ENCODE measurements around the gene MNAT1. TPM values are rescaled to one million over a fixed set of nuclear protein-coding genes. Genes with fewer than 3 reads are reported as not detected.

Gene MNAT1
- total and polyA plus RNA-seq, 12 donors: 13.9 to 35.3 (median 27.2) TPM

- ATAC-seq: no peak
- intact Hi-C loops (cut with DNase I): no loop called here
- Histone ChIP-seq H3K27ac (no peak overlapping the region), H3K9me3 (peaks cover 0 to 6% (median 0%) of the 10 kb centered on the region in 11 donors), H3K4me3 (no peak overlapping the region), H3K27me3 (no peaks in the 10 kb centered on the region), H3K36me3 (peaks cover 0 to 10% (median 0%) of the 10 kb centered on the region in 9 donors), H3K4me1 (peaks cover 0 to 7% (median 0%) of the 10 kb centered on the region in 9 donors)
- 95 to 96% methylated on average over 3 of the region's 3 CpGs for WGBS, 2 donors
- TF ChIP-seq CTCF (IDR thresholded peaks at IDR 0.05): no peak
- no peak for DNase-seq
Observed at GRCh38 chr14:60786905-60787304, 52.3 kb downstream of the MNAT1 start.

- Histone ChIP-seq H3K4me1 (no peaks in the 10 kb centered on the region), H3K36me3 (peaks cover 0 to 20% (median 0%) of the 10 kb centered on the region in 9 donors), H3K9me3 (peaks cover 0 to 16% (median 0%) of the 10 kb centered on the region in 11 donors), H3K27me3 (no peaks in the 10 kb centered on the region), H3K27ac (no peak overlapping the region), H3K4me3 (no peak overlapping the region)
- ATAC-seq (no peak), DNase-seq (no peak)
- intact Hi-C loops (cut with DNase I): no loop called here
- TF ChIP-seq CTCF (IDR thresholded peaks at IDR 0.05): no peak
- WGBS, 2 donors: 97 to 98% methylated on average over 1 of the region's 1 CpG
Observed at GRCh38 chr14:60789656-60790055, 55.1 kb downstream of the MNAT1 start.

- H3K27ac ChIP-seq: no peak overlapping the region
- no peak for DNase-seq
- no peak for ATAC-seq
- WGBS, 2 donors: 63 to 85% methylated on average over 1 of the region's 1 CpG
- intact Hi-C loops (cut with DNase I): no loop called here
- no peak overlapping the region for H3K4me3 ChIP-seq
- peaks cover 0 to 16% (median 0%) of the 10 kb centered on the region in 11 donors for H3K9me3 ChIP-seq
- H3K27me3 ChIP-seq: no peaks in the 10 kb centered on the region
- H3K36me3 ChIP-seq: peaks cover 0 to 20% (median 0%) of the 10 kb centered on the region in 9 donors
- TF ChIP-seq CTCF (IDR thresholded peaks at IDR 0.05): no peak
- H3K4me1 ChIP-seq: no peaks in the 10 kb centered on the region
Observed at GRCh38 chr14:60790850-60791249, 56.3 kb downstream of the MNAT1 start.

- no peak overlapping the region for H3K27ac ChIP-seq
- DNase-seq (no peak), ATAC-seq (no peak)
- no peak for TF ChIP-seq CTCF (IDR thresholded peaks at IDR 0.05)
- H3K4me1 ChIP-seq: no peaks in the 10 kb centered on the region
- intact Hi-C loops (cut with DNase I): no loop called here
- H3K36me3 ChIP-seq: peaks cover 0 to 57% (median 3%) of the 10 kb centered on the region in 9 donors
- no peaks in the 10 kb centered on the region for H3K27me3 ChIP-seq
- peaks cover 0 to 10% (median 0%) of the 10 kb centered on the region in 11 donors for H3K9me3 ChIP-seq
- H3K4me3 ChIP-seq: no peak overlapping the region
Observed at GRCh38 chr14:60796434-60796833, 61.9 kb downstream of the MNAT1 start.

Data from heart right ventricle (tissue), 16 donors.